Body of pancreas (tissue), 4 donors: ENCODE data around the gene OR1I1.

Experiments used
- POLR2A ChIP-seq, 3 donors: fragments of 450-650 bp; IDR thresholded peaks; one replicate each; pipeline ENCODE4 v1.6.1; 2016; ENCODE audit warnings: antibody characterized with exemption in 3 of 3, mild to moderate bottlenecking in 2 of 3
- TF ChIP-seq, protein P1 (sequence below), 7 experiments: fragments of 450-650 bp in 4 of 7; fragments of 200-600 bp in 3 of 7; sonication (generic) in 3 of 7; IDR thresholded peaks; one replicate each; pipeline ENCODE4 v1.5.1; 2016 to 2019; ENCODE audit warnings: antibody characterized with exemption in 7 of 7

GRCh38 chr19:15123900-15124299 is 41.9 kb downstream of the OR1I1 start:
- TF ChIP-seq, protein P1, sequence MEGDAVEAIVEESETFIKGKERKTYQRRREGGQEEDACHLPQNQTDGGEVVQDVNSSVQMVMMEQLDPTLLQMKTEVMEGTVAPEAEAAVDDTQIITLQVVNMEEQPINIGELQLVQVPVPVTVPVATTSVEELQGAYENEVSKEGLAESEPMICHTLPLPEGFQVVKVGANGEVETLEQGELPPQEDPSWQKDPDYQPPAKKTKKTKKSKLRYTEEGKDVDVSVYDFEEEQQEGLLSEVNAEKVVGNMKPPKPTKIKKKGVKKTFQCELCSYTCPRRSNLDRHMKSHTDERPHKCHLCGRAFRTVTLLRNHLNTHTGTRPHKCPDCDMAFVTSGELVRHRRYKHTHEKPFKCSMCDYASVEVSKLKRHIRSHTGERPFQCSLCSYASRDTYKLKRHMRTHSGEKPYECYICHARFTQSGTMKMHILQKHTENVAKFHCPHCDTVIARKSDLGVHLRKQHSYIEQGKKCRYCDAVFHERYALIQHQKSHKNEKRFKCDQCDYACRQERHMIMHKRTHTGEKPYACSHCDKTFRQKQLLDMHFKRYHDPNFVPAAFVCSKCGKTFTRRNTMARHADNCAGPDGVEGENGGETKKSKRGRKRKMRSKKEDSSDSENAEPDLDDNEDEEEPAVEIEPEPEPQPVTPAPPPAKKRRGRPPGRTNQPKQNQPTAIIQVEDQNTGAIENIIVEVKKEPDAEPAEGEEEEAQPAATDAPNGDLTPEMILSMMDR (IDR thresholded peaks at IDR 0.05) = no peak
- no peak for TF ChIP-seq POLR2A (IDR thresholded peaks at IDR 0.05)
